ENCODE results near the gene RPTOR. TPM values are rescaled to one million over a fixed set of nuclear protein-coding genes. Genes with fewer than 3 reads are reported as not detected.
"Not testable (repeated sequence)": the region's sequence is repeated elsewhere in the genome, so short reads cannot be mapped to it uniquely, and the experiment has no call there.

Gene RPTOR
- total RNA-seq, 3 donors from 2014 or later: 76.1 to 98.3 (median 89.5) TPM

GRCh38 chr17:80558046-80558445 is 13.4 kb downstream of the RPTOR start:
- Mint-ChIP-seq H3K9me3 (no peaks in the 10 kb centered on the region), H3K27me3 (ENCODE audit: low read depth) (no peaks in the 10 kb centered on the region), H3K4me3 (no peak overlapping the region), H3K36me3 (ENCODE audit: insufficient read depth) (peaks cover 16% of the 10 kb centered on the region), H3K4me1 (ENCODE audit: low read depth) (peaks cover 12% of the 10 kb centered on the region)
- no peak for DNase-seq
- ATAC-seq: peak; percentile 82 to 93

GRCh38 chr17:80559825-80560251 is 15.2 kb downstream of the RPTOR start:
- H3K4me3 Mint-ChIP-seq: no peak overlapping the region
- peaks cover 16% of the 10 kb centered on the region for H3K36me3 Mint-ChIP-seq (ENCODE audit: insufficient read depth)
- H3K4me1 Mint-ChIP-seq (ENCODE audit: low read depth): peaks cover 12% of the 10 kb centered on the region
- H3K9me3 Mint-ChIP-seq: no peaks in the 10 kb centered on the region
- DNase-seq (no peak), ATAC-seq (no peak)
- H3K27me3 Mint-ChIP-seq (ENCODE audit: low read depth): no peaks in the 10 kb centered on the region

GRCh38 chr17:80561541-80562114 is 17.0 kb downstream of the RPTOR start:
- no peak overlapping the region for H3K4me3 Mint-ChIP-seq
- H3K4me1 Mint-ChIP-seq (ENCODE audit: low read depth): peaks cover 13% of the 10 kb centered on the region
- H3K36me3 Mint-ChIP-seq (ENCODE audit: insufficient read depth): peaks cover 15% of the 10 kb centered on the region
- H3K27me3 Mint-ChIP-seq (ENCODE audit: low read depth): no peaks in the 10 kb centered on the region
- ATAC-seq: no peak
- H3K9me3 Mint-ChIP-seq: no peaks in the 10 kb centered on the region
- DNase-seq: no peak

GRCh38 chr17:80564545-80564944 is 19.9 kb downstream of the RPTOR start:
- no peak for ATAC-seq
- Mint-ChIP-seq H3K9me3 (no peaks in the 10 kb centered on the region), H3K4me3 (no peak overlapping the region), H3K4me1 (ENCODE audit: low read depth) (peaks cover 14% of the 10 kb centered on the region), H3K27me3 (ENCODE audit: low read depth) (no peaks in the 10 kb centered on the region), H3K36me3 (ENCODE audit: insufficient read depth) (peaks cover 7% of the 10 kb centered on the region)
- DNase-seq: no peak

- ATAC-seq: no peak
- no peaks in the 10 kb centered on the region for H3K27me3 Mint-ChIP-seq (ENCODE audit: low read depth)
- no peaks in the 10 kb centered on the region for H3K9me3 Mint-ChIP-seq
- peaks cover 16% of the 10 kb centered on the region for H3K4me1 Mint-ChIP-seq (ENCODE audit: low read depth)
- H3K4me3 Mint-ChIP-seq: no peak overlapping the region
- no peak for DNase-seq
- H3K36me3 Mint-ChIP-seq (ENCODE audit: insufficient read depth): peaks cover 4% of the 10 kb centered on the region
Observed at GRCh38 chr17:80565343-80566053, 20.9 kb downstream of the RPTOR start.

GRCh38 chr17:80566054-80566400 is 21.4 kb downstream of the RPTOR start:
- no peaks in the 10 kb centered on the region for H3K27me3 Mint-ChIP-seq (ENCODE audit: low read depth)
- no peaks in the 10 kb centered on the region for H3K9me3 Mint-ChIP-seq
- H3K36me3 Mint-ChIP-seq (ENCODE audit: insufficient read depth): peaks cover 4% of the 10 kb centered on the region
- ATAC-seq (no peak), DNase-seq (no peak)
- H3K4me1 Mint-ChIP-seq (ENCODE audit: low read depth): peaks cover 16% of the 10 kb centered on the region
- no peak overlapping the region for H3K4me3 Mint-ChIP-seq

GRCh38 chr17:80568246-80568645 is 23.6 kb downstream of the RPTOR start:
- Mint-ChIP-seq H3K4me1 (ENCODE audit: low read depth) (peaks cover 9% of the 10 kb centered on the region), H3K27me3 (ENCODE audit: low read depth) (no peaks in the 10 kb centered on the region), H3K9me3 (no peaks in the 10 kb centered on the region), H3K36me3 (ENCODE audit: insufficient read depth) (peaks cover 7% of the 10 kb centered on the region), H3K4me3 (no peak overlapping the region)
- ATAC-seq (no peak), DNase-seq (no peak)

- peaks cover 13% of the 10 kb centered on the region for H3K4me1 Mint-ChIP-seq (ENCODE audit: low read depth)
- H3K9me3 Mint-ChIP-seq: no peaks in the 10 kb centered on the region
- H3K4me3 Mint-ChIP-seq: no peak overlapping the region
- peaks cover 7% of the 10 kb centered on the region for H3K36me3 Mint-ChIP-seq (ENCODE audit: insufficient read depth)
- ATAC-seq: no peak
- no peak for DNase-seq
- H3K27me3 Mint-ChIP-seq (ENCODE audit: low read depth): no peaks in the 10 kb centered on the region
Observed at GRCh38 chr17:80569924-80570323, 25.3 kb downstream of the RPTOR start.

GRCh38 chr17:80573701-80574100 is 29.1 kb downstream of the RPTOR start:
- peaks cover 7% of the 10 kb centered on the region for H3K36me3 Mint-ChIP-seq (ENCODE audit: insufficient read depth)
- no peaks in the 10 kb centered on the region for H3K27me3 Mint-ChIP-seq (ENCODE audit: low read depth)
- H3K4me3 Mint-ChIP-seq: no peak overlapping the region
- ATAC-seq (no peak), DNase-seq (no peak)
- H3K9me3 Mint-ChIP-seq: no peaks in the 10 kb centered on the region
- peaks cover 19% of the 10 kb centered on the region for H3K4me1 Mint-ChIP-seq (ENCODE audit: low read depth)

- H3K27me3 Mint-ChIP-seq (ENCODE audit: low read depth): no peaks in the 10 kb centered on the region
- H3K4me3 Mint-ChIP-seq: no peak overlapping the region
- H3K4me1 Mint-ChIP-seq (ENCODE audit: low read depth): peaks cover 19% of the 10 kb centered on the region
- no peak for ATAC-seq
- no peak for DNase-seq
- H3K36me3 Mint-ChIP-seq (ENCODE audit: insufficient read depth): peaks cover 7% of the 10 kb centered on the region
- H3K9me3 Mint-ChIP-seq: no peaks in the 10 kb centered on the region
Observed at GRCh38 chr17:80574496-80574895, 29.9 kb downstream of the RPTOR start.

GRCh38 chr17:80575057-80575875 is 30.6 kb downstream of the RPTOR start:
- H3K4me1 Mint-ChIP-seq (ENCODE audit: low read depth): peaks cover 16% of the 10 kb centered on the region
- DNase-seq: peak; percentile 91
- no peaks in the 10 kb centered on the region for H3K9me3 Mint-ChIP-seq
- peaks cover 7% of the 10 kb centered on the region for H3K36me3 Mint-ChIP-seq (ENCODE audit: insufficient read depth)
- no peaks in the 10 kb centered on the region for H3K27me3 Mint-ChIP-seq (ENCODE audit: low read depth)
- ATAC-seq: peak; percentile 100
- no peak overlapping the region for H3K4me3 Mint-ChIP-seq

GRCh38 chr17:80577876-80578570 is 33.4 kb downstream of the RPTOR start:
- H3K27me3 Mint-ChIP-seq (ENCODE audit: low read depth): no peaks in the 10 kb centered on the region
- peaks cover 6% of the 10 kb centered on the region for H3K36me3 Mint-ChIP-seq (ENCODE audit: insufficient read depth)
- H3K9me3 Mint-ChIP-seq: no peaks in the 10 kb centered on the region
- peaks cover 26% of the 10 kb centered on the region for H3K4me1 Mint-ChIP-seq (ENCODE audit: low read depth)
- ATAC-seq (no peak), DNase-seq (no peak)
- no peak overlapping the region for H3K4me3 Mint-ChIP-seq

GRCh38 chr17:80578668-80579388 is 34.2 kb downstream of the RPTOR start:
- H3K27me3 Mint-ChIP-seq (ENCODE audit: low read depth); H3K36me3 Mint-ChIP-seq (ENCODE audit: insufficient read depth): not testable (repeated sequence)

GRCh38 chr17:80582165-80582564 is 37.5 kb downstream of the RPTOR start:
- ATAC-seq: no peak
- Mint-ChIP-seq H3K27me3 (ENCODE audit: low read depth) (no peaks in the 10 kb centered on the region), H3K4me1 (ENCODE audit: low read depth) (peaks cover 34% of the 10 kb centered on the region)

More at GRCh38 chr17:80578668-80579388, 34.2 kb downstream of the RPTOR start:
- peaks cover 28% of the 10 kb centered on the region for H3K4me1 Mint-ChIP-seq (ENCODE audit: low read depth)
- ATAC-seq, H3K4me3 Mint-ChIP-seq, DNase-seq, H3K9me3 Mint-ChIP-seq: not testable (repeated sequence)

More at GRCh38 chr17:80582165-80582564, 37.5 kb downstream of the RPTOR start:
- Mint-ChIP-seq H3K9me3 (no peaks in the 10 kb centered on the region), H3K4me3 (no peak overlapping the region), H3K36me3 (ENCODE audit: insufficient read depth) (peaks cover 11% of the 10 kb centered on the region)
- no peak for DNase-seq

Measured in activated T-cell treated with anti-CD3 and anti-CD28 coated beads, Interleukin-2, amount 50 U/mL, for 4 hours (primary cell).